ENCODE results near the gene TPO. TPM values are rescaled to one million over a fixed set of nuclear protein-coding genes. Genes with fewer than 3 reads are reported as not detected.

TPO gene
- total and polyA plus RNA-seq, 4 donors: 6.6 to 11.1 TPM; not detected in 2

DNA sequence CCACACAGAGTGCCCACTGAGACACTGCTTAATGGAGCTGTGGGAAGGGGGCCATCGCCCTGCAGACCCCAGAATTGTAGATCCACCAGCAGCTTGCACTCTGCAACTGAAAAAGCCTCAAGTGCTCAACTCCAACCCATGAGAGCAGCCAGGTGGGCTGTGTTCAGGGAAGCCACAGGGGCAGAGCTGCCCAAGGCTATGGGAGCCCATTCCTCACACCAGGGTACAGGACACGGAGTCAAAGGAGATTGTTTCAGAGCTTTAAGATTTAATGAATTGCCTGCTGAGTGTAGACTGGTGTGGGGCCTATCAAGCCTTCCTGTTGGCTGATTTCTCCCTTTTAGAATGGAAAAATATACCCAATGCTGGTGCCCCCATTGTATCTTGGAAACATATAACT, 17.2 kb downstream of the TPO start:
- 65 to 83% methylated on average over 2 of the region's 2 CpGs for WGBS, 2 donors
- no peak overlapping the region for H3K27ac ChIP-seq (ENCODE audit: low read depth in 1 of 2, low read length in 2 of 2)

DNA sequence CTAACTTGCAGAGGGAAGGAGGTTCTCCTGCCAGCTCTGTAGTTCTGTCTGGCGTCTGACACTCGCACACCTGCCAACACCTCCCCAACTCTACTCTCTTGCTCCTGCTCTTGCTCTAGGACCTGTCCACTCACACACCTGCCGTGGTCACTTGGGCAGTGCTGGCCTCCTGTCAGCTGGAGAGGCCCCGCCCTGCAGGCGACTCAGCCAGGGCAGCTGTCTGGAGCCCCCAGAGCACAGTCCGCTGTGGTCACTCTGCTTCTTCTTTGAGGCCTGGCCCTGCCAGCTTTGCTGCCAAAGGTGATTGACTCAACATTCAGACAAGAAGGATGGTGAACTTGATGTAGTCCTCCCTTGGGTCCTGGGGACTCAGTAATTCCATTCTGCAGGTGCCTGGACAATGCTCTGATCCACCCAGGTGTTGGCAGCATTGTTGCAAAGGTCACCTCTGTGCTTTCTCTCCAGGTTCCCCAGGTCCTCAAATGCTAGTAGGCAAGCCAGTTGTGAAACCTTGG, 18.7 kb downstream of the TPO start:
- no peaks in the 10 kb centered on the region for H3K27me3 ChIP-seq (ENCODE audit: control insufficient read depth in 1 of 2, insufficient read depth in 2 of 2, low read length in 1 of 2)
- intact Hi-C loops (cut with DNase I): no loop called here
- H3K4me3 ChIP-seq (ENCODE audit: low read length in 2 of 2): no peak overlapping the region
- H3K36me3 ChIP-seq (ENCODE audit: control insufficient read depth in 1 of 2, insufficient read depth in 2 of 2, low read length in 1 of 2): no peaks in the 10 kb centered on the region
- H3K9me3 ChIP-seq (ENCODE audit: control insufficient read depth, low read length): no peaks in the 10 kb centered on the region
- H3K27ac ChIP-seq (ENCODE audit: low read depth in 1 of 2, low read length in 2 of 2): no peak overlapping the region
- 80 to 85% methylated on average over 6 of the region's 6 CpGs for WGBS, 2 donors
- ATAC-seq (ENCODE audit: low FRiP score) (no peak), DNase-seq (no peak)
- no peaks in the 10 kb centered on the region for H3K4me1 ChIP-seq (ENCODE audit: control insufficient read depth in 1 of 2, insufficient read depth in 2 of 2, low read length in 2 of 2)

More for the DNA sequence above, 17.2 kb downstream of the TPO start:
- no peak for DNase-seq
- H3K9me3 ChIP-seq (ENCODE audit: control insufficient read depth, low read length): no peaks in the 10 kb centered on the region
- no peaks in the 10 kb centered on the region for H3K36me3 ChIP-seq (ENCODE audit: control insufficient read depth in 1 of 2, insufficient read depth in 2 of 2, low read length in 1 of 2)
- intact Hi-C loops (cut with DNase I): no loop called here
- no peaks in the 10 kb centered on the region for H3K27me3 ChIP-seq (ENCODE audit: control insufficient read depth in 1 of 2, insufficient read depth in 2 of 2, low read length in 1 of 2)
- H3K4me1 ChIP-seq (ENCODE audit: control insufficient read depth in 1 of 2, insufficient read depth in 2 of 2, low read length in 2 of 2): no peaks in the 10 kb centered on the region
- ATAC-seq (ENCODE audit: low FRiP score): no peak
- H3K4me3 ChIP-seq (ENCODE audit: low read length in 2 of 2): no peak overlapping the region

DNA sequence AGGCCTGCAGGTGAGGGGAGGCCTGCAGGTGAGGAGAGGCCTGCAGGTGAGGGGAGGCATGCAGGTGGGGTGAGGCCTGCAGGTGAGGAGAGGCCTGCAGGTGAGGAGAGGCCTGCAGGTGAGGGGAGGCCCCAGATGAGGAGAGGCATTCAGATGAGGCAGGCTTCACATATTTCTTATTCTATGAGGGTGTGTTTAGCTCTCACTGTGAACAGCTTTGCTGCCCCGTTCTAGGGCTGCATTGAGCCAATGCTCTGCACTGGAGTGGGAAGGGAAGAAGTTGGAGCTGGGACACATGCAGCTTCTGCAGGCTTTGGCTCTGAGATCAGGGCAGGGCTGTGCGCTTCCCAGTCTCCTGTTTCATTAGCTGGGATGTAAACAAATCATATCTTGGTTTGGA, 19.5 kb downstream of the TPO start:
- WGBS, 2 donors: 90 to 91% methylated on average over 2 of the region's 2 CpGs
- intact Hi-C loops (cut with DNase I): no loop called here
- Histone ChIP-seq H3K4me1 (ENCODE audit: control insufficient read depth in 1 of 2, insufficient read depth in 2 of 2, low read length in 2 of 2) (no peaks in the 10 kb centered on the region), H3K4me3 (ENCODE audit: low read length in 2 of 2) (no peak overlapping the region), H3K27ac (ENCODE audit: low read depth in 1 of 2, low read length in 2 of 2) (no peak overlapping the region), H3K36me3 (ENCODE audit: control insufficient read depth in 1 of 2, insufficient read depth in 2 of 2, low read length in 1 of 2) (no peaks in the 10 kb centered on the region), H3K9me3 (ENCODE audit: control insufficient read depth, low read length) (no peaks in the 10 kb centered on the region), H3K27me3 (ENCODE audit: control insufficient read depth in 1 of 2, insufficient read depth in 2 of 2, low read length in 1 of 2) (no peaks in the 10 kb centered on the region)
- no peak for DNase-seq
- no peak for ATAC-seq (ENCODE audit: low FRiP score)

DNA sequence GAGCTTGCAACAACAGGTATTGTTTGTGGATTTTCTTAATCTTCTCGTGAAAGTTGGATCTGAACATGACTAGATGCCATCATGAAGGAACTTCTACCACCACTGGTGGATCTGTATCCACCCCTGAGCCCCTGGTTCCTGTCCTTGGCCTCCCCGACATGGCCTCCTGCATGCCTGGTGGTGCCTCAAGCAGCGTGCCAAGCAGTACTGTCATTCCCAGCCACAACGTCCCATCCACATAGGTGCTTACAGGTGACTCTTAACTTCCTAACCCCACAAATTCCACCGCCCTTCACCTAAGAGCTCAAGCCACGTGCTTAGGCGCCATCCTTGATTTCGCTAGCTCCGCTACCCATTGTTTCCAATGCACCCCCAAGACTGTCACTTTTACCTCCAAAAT, 23.1 kb downstream of the TPO start:
- H3K36me3 ChIP-seq (ENCODE audit: control insufficient read depth in 1 of 2, insufficient read depth in 2 of 2, low read length in 1 of 2): no peaks in the 10 kb centered on the region

DNA sequence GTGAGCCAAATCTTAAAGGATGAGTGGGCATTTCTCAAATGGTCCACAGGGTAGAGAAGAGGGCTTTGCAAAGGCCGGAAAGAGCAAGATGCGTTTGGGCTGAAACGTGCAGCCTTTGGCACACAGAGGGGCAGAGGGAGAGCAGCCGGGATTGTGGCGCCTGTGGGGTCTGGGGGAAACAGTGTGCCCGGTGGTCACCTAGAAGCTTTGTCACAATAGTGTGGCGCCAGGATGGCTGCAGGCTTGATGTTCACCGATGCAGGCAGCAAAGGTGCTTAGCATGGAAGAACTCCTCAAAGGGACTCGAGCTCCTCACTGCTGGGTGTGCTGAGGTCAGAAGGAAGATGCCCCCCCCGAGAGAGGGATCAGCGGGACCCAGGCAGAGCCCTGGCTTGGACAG, 23.8 kb downstream of the TPO start:
- 82 to 87% methylated on average over 11 of the region's 11 CpGs for WGBS, 2 donors
- ATAC-seq (ENCODE audit: low FRiP score) (no peak), DNase-seq (no peak)
- Histone ChIP-seq H3K9me3 (ENCODE audit: control insufficient read depth, low read length) (no peaks in the 10 kb centered on the region), H3K4me1 (ENCODE audit: control insufficient read depth in 1 of 2, insufficient read depth in 2 of 2, low read length in 2 of 2) (no peaks in the 10 kb centered on the region), H3K4me3 (ENCODE audit: low read length in 2 of 2) (no peak overlapping the region), H3K36me3 (ENCODE audit: control insufficient read depth in 1 of 2, insufficient read depth in 2 of 2, low read length in 1 of 2) (no peaks in the 10 kb centered on the region), H3K27me3 (ENCODE audit: control insufficient read depth in 1 of 2, insufficient read depth in 2 of 2, low read length in 1 of 2) (no peaks in the 10 kb centered on the region), H3K27ac (ENCODE audit: low read depth in 1 of 2, low read length in 2 of 2) (no peak overlapping the region)
- intact Hi-C loops (cut with DNase I): no loop called here

More for the DNA sequence above, 23.1 kb downstream of the TPO start:
- Histone ChIP-seq H3K4me3 (ENCODE audit: low read length in 2 of 2) (no peak overlapping the region), H3K4me1 (ENCODE audit: control insufficient read depth in 1 of 2, insufficient read depth in 2 of 2, low read length in 2 of 2) (no peaks in the 10 kb centered on the region), H3K27me3 (ENCODE audit: control insufficient read depth in 1 of 2, insufficient read depth in 2 of 2, low read length in 1 of 2) (no peaks in the 10 kb centered on the region), H3K27ac (ENCODE audit: low read depth in 1 of 2, low read length in 2 of 2) (no peak overlapping the region), H3K9me3 (ENCODE audit: control insufficient read depth, low read length) (no peaks in the 10 kb centered on the region)
- ATAC-seq (ENCODE audit: low FRiP score): no peak
- 88 to 92% methylated on average over 9 of the region's 9 CpGs for WGBS, 2 donors
- intact Hi-C loops (cut with DNase I): no loop called here
- no peak for DNase-seq

DNA sequence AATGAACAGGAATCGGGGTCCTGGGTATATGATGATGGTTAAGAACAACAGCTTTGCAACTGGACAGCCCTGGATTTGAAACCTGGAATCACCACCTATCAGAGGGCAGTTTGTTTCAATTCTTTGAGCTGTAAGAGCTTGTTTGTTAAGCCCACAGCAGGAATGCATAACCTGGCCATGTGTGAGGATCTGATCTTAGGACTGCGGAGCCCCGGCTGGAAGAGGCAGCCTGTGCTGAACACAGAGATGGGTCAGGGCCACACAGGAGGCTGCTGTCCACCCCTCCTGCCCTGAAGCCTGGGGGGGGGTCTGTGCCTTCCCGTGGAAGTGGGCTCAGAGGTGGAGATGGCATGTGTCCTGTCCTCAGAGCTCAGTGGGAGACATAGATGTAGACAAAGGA, 24.3 kb downstream of the TPO start:
- no peak overlapping the region for H3K27ac ChIP-seq (ENCODE audit: low read depth in 1 of 2, low read length in 2 of 2)
- DNase-seq: no peak
- H3K9me3 ChIP-seq (ENCODE audit: control insufficient read depth, low read length): no peaks in the 10 kb centered on the region
- no peaks in the 10 kb centered on the region for H3K36me3 ChIP-seq (ENCODE audit: control insufficient read depth in 1 of 2, insufficient read depth in 2 of 2, low read length in 1 of 2)
- no peak overlapping the region for H3K4me3 ChIP-seq (ENCODE audit: low read length in 2 of 2)
- no peaks in the 10 kb centered on the region for H3K27me3 ChIP-seq (ENCODE audit: control insufficient read depth in 1 of 2, insufficient read depth in 2 of 2, low read length in 1 of 2)
- intact Hi-C loops (cut with DNase I): no loop called here
- H3K4me1 ChIP-seq (ENCODE audit: control insufficient read depth in 1 of 2, insufficient read depth in 2 of 2, low read length in 2 of 2): no peaks in the 10 kb centered on the region
- WGBS, 2 donors: 83 to 85% methylated on average over 4 of the region's 4 CpGs
- ATAC-seq (ENCODE audit: low FRiP score): no peak

DNA sequence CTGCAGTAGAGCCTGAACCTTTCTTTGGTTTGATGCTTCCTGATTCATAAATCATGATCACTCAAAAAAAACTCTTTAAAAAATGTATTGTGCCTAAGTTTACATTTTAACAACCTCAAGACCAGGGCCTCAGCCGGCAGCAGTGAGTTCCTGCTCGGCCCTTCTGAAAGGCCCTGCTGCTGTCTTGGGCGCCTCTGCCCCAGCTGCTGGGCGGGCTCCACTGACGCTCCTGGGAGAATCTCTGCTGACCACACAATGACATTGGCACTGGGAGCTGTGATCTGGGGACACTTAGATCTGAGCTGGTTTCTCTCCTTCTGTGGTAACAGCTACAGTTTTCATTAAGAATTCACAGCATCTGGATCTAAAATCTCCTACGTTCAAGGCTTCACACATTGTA, 25.7 kb downstream of the TPO start:
- intact Hi-C loops (cut with DNase I): no loop called here
- no peaks in the 10 kb centered on the region for H3K4me1 ChIP-seq (ENCODE audit: control insufficient read depth in 1 of 2, insufficient read depth in 2 of 2, low read length in 2 of 2)
- H3K9me3 ChIP-seq (ENCODE audit: control insufficient read depth, low read length): no peaks in the 10 kb centered on the region
- DNase-seq (no peak), ATAC-seq (ENCODE audit: low FRiP score) (no peak)
- H3K27ac ChIP-seq (ENCODE audit: low read depth in 1 of 2, low read length in 2 of 2): no peak overlapping the region
- H3K4me3 ChIP-seq (ENCODE audit: low read length in 2 of 2): no peak overlapping the region
- WGBS, 2 donors: 71 to 77% methylated on average over 6 of the region's 6 CpGs
- no peaks in the 10 kb centered on the region for H3K36me3 ChIP-seq (ENCODE audit: control insufficient read depth in 1 of 2, insufficient read depth in 2 of 2, low read length in 1 of 2)
- no peaks in the 10 kb centered on the region for H3K27me3 ChIP-seq (ENCODE audit: control insufficient read depth in 1 of 2, insufficient read depth in 2 of 2, low read length in 1 of 2)

DNA sequence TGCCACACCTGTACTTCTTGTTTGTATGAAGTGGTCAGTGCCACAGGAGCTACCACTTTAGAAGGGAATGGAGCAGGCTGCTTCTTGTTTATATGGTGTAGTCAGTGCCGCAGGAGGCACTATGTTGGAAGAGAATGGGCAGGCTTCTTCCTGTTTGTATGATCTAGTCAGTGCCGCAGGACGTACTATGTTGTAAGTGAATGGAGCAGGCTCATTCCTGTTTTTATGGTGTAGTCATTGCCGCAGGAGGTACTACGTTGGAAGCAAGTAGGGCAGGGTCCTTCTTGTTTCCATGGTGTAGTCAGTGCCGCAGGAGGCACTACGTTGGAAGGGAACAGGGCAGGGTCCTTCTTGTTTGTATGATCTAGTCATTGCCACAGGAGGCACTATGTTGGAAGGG, 27.3 kb downstream of the TPO start:
- no peaks in the 10 kb centered on the region for H3K27me3 ChIP-seq (ENCODE audit: control insufficient read depth in 1 of 2, insufficient read depth in 2 of 2, low read length in 1 of 2)
- H3K4me1 ChIP-seq (ENCODE audit: control insufficient read depth in 1 of 2, insufficient read depth in 2 of 2, low read length in 2 of 2): no peaks in the 10 kb centered on the region
- intact Hi-C loops (cut with DNase I): no loop called here
- H3K4me3 ChIP-seq (ENCODE audit: low read length in 2 of 2): no peak overlapping the region
- H3K36me3 ChIP-seq (ENCODE audit: control insufficient read depth in 1 of 2, insufficient read depth in 2 of 2, low read length in 1 of 2): no peaks in the 10 kb centered on the region
- 81 to 88% methylated on average over 7 of the region's 7 CpGs for WGBS, 2 donors
- H3K9me3 ChIP-seq (ENCODE audit: control insufficient read depth, low read length): no peaks in the 10 kb centered on the region
- no peak overlapping the region for H3K27ac ChIP-seq (ENCODE audit: low read depth in 1 of 2, low read length in 2 of 2)
- no peak for DNase-seq
- ATAC-seq (ENCODE audit: low FRiP score): no peak

DNA sequence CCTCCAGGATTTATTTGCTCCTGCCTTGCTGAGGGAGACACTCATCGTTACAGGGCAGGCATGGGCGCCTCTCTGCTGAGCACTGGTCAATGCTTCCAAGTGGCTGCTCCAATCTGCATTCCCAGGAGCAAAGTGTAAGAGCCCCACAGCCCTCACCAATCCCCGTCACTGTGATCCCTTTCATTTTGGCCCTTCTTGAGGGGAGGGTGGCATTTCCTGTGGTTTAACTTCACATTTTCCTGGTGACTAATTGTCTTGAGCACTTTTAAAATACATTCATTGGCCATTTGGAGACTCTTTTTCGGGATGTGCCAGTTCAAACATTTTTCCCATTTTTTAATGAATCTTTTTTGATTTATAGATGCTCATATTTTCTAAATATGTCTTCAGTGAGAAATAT, 33.0 kb downstream of the TPO start:
- no peak for DNase-seq
- Histone ChIP-seq H3K27me3 (ENCODE audit: control insufficient read depth in 1 of 2, insufficient read depth in 2 of 2, low read length in 1 of 2) (peaks cover 0 to 2% of the 10 kb centered on the region in 2 donors), H3K4me3 (ENCODE audit: low read length in 2 of 2) (no peak overlapping the region), H3K4me1 (ENCODE audit: control insufficient read depth in 1 of 2, insufficient read depth in 2 of 2, low read length in 2 of 2) (no peaks in the 10 kb centered on the region), H3K9me3 (ENCODE audit: control insufficient read depth, low read length) (no peaks in the 10 kb centered on the region), H3K36me3 (ENCODE audit: control insufficient read depth in 1 of 2, insufficient read depth in 2 of 2, low read length in 1 of 2) (no peaks in the 10 kb centered on the region), H3K27ac (ENCODE audit: low read depth in 1 of 2, low read length in 2 of 2) (no peak overlapping the region)
- ATAC-seq (ENCODE audit: low FRiP score): no peak
- intact Hi-C loops (cut with DNase I): no loop called here
- 56 to 64% methylated on average over 4 of the region's 4 CpGs for WGBS, 2 donors
